K562 (cell line): ENCODE results near the gene AP2S1. TPM values are rescaled to one million over a fixed set of nuclear protein-coding genes. Genes with fewer than 3 reads are reported as not detected.

Source experiments
- ATAC-seq: fragments of 200-7000 bp; cut with Tn5 transposase; 3 replicates; pipeline ENCODE4 v1.9.1; 2020; ENCODE audit warnings: moderate library complexity
- BruUV-seq: library from RNA; stranded (reverse); fragments of 400-500 nt; replicated peaks from 2 replicates; lab custom pipeline; 2021; lab: Mats Ljungman, UMichigan
- CTCF ChIA-PET: fragments of 300-600 bp; formaldehyde crosslinking; extraction: SDS; loops from one replicate; lab custom pipeline; 2021; ENCODE audit warnings: low intra/inter-chr PET ratio; lab: Yijun Ruan, JAX
- POLR2A ChIA-PET: fragments of 300-600, 350-650 bp; sonication (Branson Sonifier 250); formaldehyde crosslinking; extraction: SDS; loops from one replicate; lab custom pipeline; 2021; ENCODE audit warnings: antibody characterized with exemption, inconsistent platforms; lab: Yijun Ruan, JAX
- DNase-seq, 4 experiments: peaks; one replicate each; pipeline versions ENCODE4 v3.0.0 to v3.0.0-alpha.2; 2011 to 2018; ENCODE audit warnings: low spot score in 3 of 4, mixed read lengths in 3 of 4; ENCODE audit errors: extremely low read depth in 1 of 4
- FAIRE-seq: peaks from 2 replicates; lab custom pipeline; 2011; peaks lifted over from hg19 to GRCh38; lab: Jason Lieb, UNC
- H2AFZ ChIP-seq: 2 replicates; pipeline ENCODE4 v1.6.0; 2011; ENCODE audit warnings: low read depth, low read length, control low read depth, inconsistent platforms
- H3K27ac ChIP-seq: fragments of 200-600 bp; 3 replicates; pipeline ENCODE4 v1.8.0; 2011; ENCODE audit warnings: low read depth, mild to moderate bottlenecking, control low read depth, inconsistent platforms, low read length, moderate library complexity, mixed read lengths; ENCODE audit errors: extremely low read depth
- H3K27me3 ChIP-seq, 2 experiments: fragments of 300-600 bp in 1 of 2; 2 replicates in 1 of 2; 3 replicates in 1 of 2; pipeline versions ENCODE4 v1.6.0 to v1.8.0; 2011; ENCODE audit warnings: inconsistent platforms in 2 of 2, low read length in 2 of 2, mild to moderate bottlenecking in 1 of 2, mixed read lengths in 1 of 2, moderate library complexity in 1 of 2; ENCODE audit not compliant: control insufficient read depth in 2 of 2, insufficient read depth in 2 of 2
- H3K36me3 ChIP-seq: fragments of 300-600 bp; 3 replicates; pipeline ENCODE4 v1.8.0; 2011; ENCODE audit warnings: mild to moderate bottlenecking, low read length, inconsistent platforms; ENCODE audit not compliant: control insufficient read depth, insufficient read depth
- H3K4me1 ChIP-seq, 2 experiments: fragments of 200-600 bp in 1 of 2; replicated peaks in 1 of 2; 2 replicates in 1 of 2; 3 replicates in 1 of 2; pipeline versions ENCODE4 v1.5.1 to v1.8.0; 2011; ENCODE audit warnings: inconsistent platforms in 2 of 2, low read length in 2 of 2, mild to moderate bottlenecking in 1 of 2, mixed read lengths in 1 of 2, moderate library complexity in 1 of 2; ENCODE audit not compliant: control insufficient read depth in 2 of 2, insufficient read depth in 2 of 2
- H3K4me2 ChIP-seq: 2 replicates; pipeline ENCODE4 v1.6.1; 2011; ENCODE audit warnings: low read length, control low read depth, inconsistent platforms, mixed read lengths; ENCODE audit not compliant: insufficient read depth
- H3K4me3 ChIP-seq: fragments of 200-600 bp; sonication (generic), shearing (Covaris generic); 2 replicates; pipeline ENCODE4 v1.5.1; 2016; ENCODE audit warnings: control low read depth, inconsistent platforms
- H3K79me2 ChIP-seq: fragments of 200-600 bp; 3 replicates; pipeline ENCODE4 v1.8.0; 2011; ENCODE audit warnings: low read length, inconsistent platforms; ENCODE audit not compliant: control insufficient read depth, insufficient read depth
- H3K9ac ChIP-seq, 2 experiments: 2 replicates each; pipeline versions ENCODE4 v1.6.0 to v1.6.1; 2011; ENCODE audit warnings: low read depth in 2 of 2, low read length in 2 of 2, control low read depth in 1 of 2, inconsistent platforms in 1 of 2, mild to moderate bottlenecking in 1 of 2, mixed read lengths in 1 of 2; ENCODE audit not compliant: insufficient read depth in 1 of 2
- H3K9me1 ChIP-seq: one replicate; pipeline ENCODE4 v1.6.0; 2011; ENCODE audit warnings: inconsistent platforms, mild to moderate bottlenecking, low read length, moderate library complexity; ENCODE audit not compliant: control insufficient read depth, insufficient read depth
- H3K9me3 ChIP-seq: replicated peaks from 2 replicates; pipeline ENCODE4 v1.5.1; 2011; ENCODE audit warnings: low read depth, low read length, inconsistent platforms; ENCODE audit not compliant: control insufficient read depth, insufficient read depth
- H4K20me1 ChIP-seq: replicated peaks from 2 replicates; pipeline ENCODE4 v1.6.1; 2011; ENCODE audit warnings: low read length, inconsistent platforms, mixed read lengths; ENCODE audit not compliant: control insufficient read depth, insufficient read depth
- TEAD4 ChIP-seq, 2 experiments: sonication (generic) in 1 of 2; formaldehyde crosslinking in 1 of 2; IDR thresholded peaks; 2 replicates each; pipeline versions ENCODE4 v1.6.1 to v1.8.0; 2012 to 2022; ENCODE audit warnings: borderline replicate concordance in 1 of 2, inconsistent platforms in 1 of 2, low read length in 1 of 2, mild to moderate bottlenecking in 1 of 2, missing genetic modification reagents in 1 of 2
- ZNF280A ChIP-seq: fragments of 450-650 bp; IDR thresholded peaks from 2 replicates; pipeline ENCODE4 v1.6.1; 2018; ENCODE audit warnings: mild to moderate bottlenecking, low read depth; ENCODE audit not compliant: partially characterized antibody
- WGBS: fragments of 100-300 bp; shearing (Covaris generic); methylation state at CpG from one replicate; pipeline ENCODE4 v1.1.6; 2016; ENCODE audit warnings: low coverage, mixed read lengths; ENCODE audit not compliant: insufficient coverage; ENCODE audit errors: missing lambda C conversion rate; 5-methylcytosine and 5-hydroxymethylcytosine counted together
- in situ Hi-C: fragments of 300-500 bp; cut with MboI; formaldehyde crosslinking; loops from 4 replicates; pipeline ENCODE4 v1.15.0; 2018; ENCODE audit warnings: inconsistent platforms, mixed read lengths
- intact Hi-C: fragments of 100-400 bp; cut with micrococcal nuclease; formaldehyde crosslinking; loops from 2 replicates; pipeline ENCODE4 v1.14.2; 2022
- polyA plus RNA-seq, 8 experiments: library from polyadenylated mRNA; depleted of rRNA in 4 of 8; stranded (reverse) in 5 of 8; unstranded in 3 of 8; fragments of >200 nt; fragmentation: Nextera tagmentation in 2 of 8; fragmentation: Illumina TruSeq in 1 of 8; extraction: Ambion mirVana in 2 of 8; extraction: Trizol in 1 of 8; gene quantifications; 2 replicates each; pipeline versions ENCODE4 v1.2.1 to v1.2.3, GENCODE V29; 2011 to 2014; ENCODE audit warnings: inconsistent platforms in 1 of 8, missing spikeins in 1 of 8
- total RNA-seq, 7 experiments: library from RNA; depleted of rRNA in 6 of 7; stranded (reverse); fragments of >200 nt in 6 of 7; fragmentation: Illumina TruSeq in 2 of 7; extraction: Trizol in 2 of 7; gene quantifications; 2 replicates each; pipeline versions ENCODE4 v1.2.1 to v1.2.3, GENCODE V29; 2011 to 2021; ENCODE audit warnings: low replicate concordance in 1 of 7

Gene AP2S1
- total and polyA plus RNA-seq, 9 of the 15 experiments (the other 6 are each of a cell fraction or from before 2014, with no cell fraction given): 32.4 to 294 (median 136) TPM

GRCh38 chr19:46867170-46867569 lies 16.5 kb upstream of the AP2S1 start:
- ATAC-seq: no peak
- H3K9me3 ChIP-seq: no peaks in the 10 kb centered on the region
- peak overlapping the region; percentile 75 for H3K27ac ChIP-seq
- peak overlapping the region in 1 of 2 experiments; percentile 56; a peak in 2 of 4 replicates for H3K9ac ChIP-seq
- TF ChIP-seq TEAD4 (IDR thresholded peaks at IDR 0.05; ENCODE audit: low read length) (0 out of 2 replicates have a peak, but pooled peaks have one; percentile 1), TEAD4 (CRISPR knock-in tag; IDR thresholded peaks at IDR 0.05; ENCODE audit: borderline replicate concordance) (no peak), ZNF280A (no peak)
- WGBS: 37% methylated on average over 3 of the region's 3 CpGs
- H4K20me1 ChIP-seq: peaks cover 27% of the 10 kb centered on the region
- H3K4me3 ChIP-seq: no peak overlapping the region
- peaks cover 95% of the 10 kb centered on the region for H3K79me2 ChIP-seq
- H3K9me1 ChIP-seq: no peaks in the 10 kb centered on the region
- DNase-seq: no peak
- FAIRE-seq: no peak
- H3K4me1 ChIP-seq: peaks cover 24 to 32% of the 10 kb centered on the region in 2 experiments; a peak in 4 of 5 replicates
- CTCF ChIA-PET: interaction anchor here (0.6 kb wide), 1 partner anchor 263 kb away, joined by 3 read pairs; no protein-coding TSS in a partner anchor
- peaks cover 14% of the 10 kb centered on the region; the same call in 2 of the 3 replicates for H3K36me3 ChIP-seq
- peak overlapping the region; percentile 51; the same call in 1 of the 2 replicates for H3K4me2 ChIP-seq
- H2AFZ ChIP-seq: no peak overlapping the region
- POLR2A ChIA-PET: interaction anchor here (0.6 to 2.3 kb wide), 5 partner anchors 12 to 344 kb away, joined by 3 to 8 read pairs (median 3); no protein-coding TSS in a partner anchor
- H3K27me3 ChIP-seq: no peaks in the 10 kb centered on the region
- intact Hi-C loops: loop anchor here (10.0 kb wide), 1 partner anchor 378 kb away; no protein-coding TSS in a partner anchor
- in situ Hi-C loops: no loop called here
- BruUV-seq: no TSS peak
